IPS-18c (cell line): Measurements from ENCODE around the gene IL27RA.
"Not testable (repeated sequence)": the region's sequence is repeated elsewhere in the genome, so short reads cannot be mapped to it uniquely, and the experiment has no call there.

Experiments used
- H3K4me3 ChIP-seq: 2 replicates; pipeline ENCODE4 v1.7.0; 2013; ENCODE audit warnings: low read depth, mild to moderate bottlenecking, low read length, moderate library complexity; ENCODE audit not compliant: insufficient read depth
- H3K9me3 ChIP-seq: one replicate; pipeline ENCODE4 v1.6.1; 2013; ENCODE audit warnings: mild to moderate bottlenecking, low read length, moderate library complexity; ENCODE audit not compliant: control insufficient read depth, insufficient read depth

Gene IL27RA

GRCh38 chr19:14050512-14050911, 18.9 kb downstream of the IL27RA start:
- H3K4me3 ChIP-seq, result no peak overlapping the region
- H3K9me3 ChIP-seq, result no peaks in the 10 kb centered on the region

GRCh38 chr19:14050961-14051360, 19.4 kb downstream of the IL27RA start:
- H3K9me3 ChIP-seq, H3K4me3 ChIP-seq: not testable (repeated sequence)

DNA sequence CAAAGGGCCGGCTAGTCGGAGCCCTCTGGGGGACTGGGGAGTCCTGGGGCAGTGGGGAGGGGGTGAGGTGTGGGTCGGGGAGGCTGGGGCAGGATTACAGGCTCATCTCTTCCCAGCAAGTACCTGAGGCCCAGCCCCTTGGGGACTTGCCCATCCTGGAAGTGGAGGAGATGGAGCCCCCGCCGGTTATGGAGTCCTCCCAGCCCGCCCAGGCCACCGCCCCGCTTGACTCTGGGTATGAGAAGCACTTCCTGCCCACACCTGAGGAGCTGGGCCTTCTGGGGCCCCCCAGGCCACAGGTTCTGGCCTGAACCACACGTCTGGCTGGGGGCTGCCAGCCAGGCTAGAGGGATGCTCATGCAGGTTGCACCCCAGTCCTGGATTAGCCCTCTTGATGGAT, 20.4 kb downstream of the IL27RA start:
- H3K4me3 ChIP-seq, result no peak overlapping the region
- no peaks in the 10 kb centered on the region for H3K9me3 ChIP-seq

DNA sequence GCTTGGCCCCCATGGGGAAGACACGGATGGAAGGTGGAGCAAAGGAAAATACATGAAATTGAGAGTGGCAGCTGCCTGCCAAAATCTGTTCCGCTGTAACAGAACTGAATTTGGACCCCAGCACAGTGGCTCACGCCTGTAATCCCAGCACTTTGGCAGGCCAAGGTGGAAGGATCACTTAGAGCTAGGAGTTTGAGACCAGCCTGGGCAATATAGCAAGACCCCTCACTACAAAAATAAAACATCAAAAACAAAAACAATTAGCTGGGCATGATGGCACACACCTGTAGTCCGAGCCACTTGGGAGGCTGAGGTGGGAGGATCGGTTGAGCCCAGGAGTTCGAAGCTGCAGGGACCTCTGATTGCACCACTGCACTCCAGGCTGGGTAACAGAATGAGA, 20.9 kb downstream of the IL27RA start:
- no peak overlapping the region for H3K4me3 ChIP-seq

GRCh38 chr19:14053032-14053431, 21.5 kb downstream of the IL27RA start:
- no peak overlapping the region for H3K4me3 ChIP-seq
- H3K9me3 ChIP-seq, result no peaks in the 10 kb centered on the region

More for the DNA sequence above, 20.9 kb downstream of the IL27RA start:
- no peaks in the 10 kb centered on the region for H3K9me3 ChIP-seq

GRCh38 chr19:14053500-14053899, 21.9 kb downstream of the IL27RA start:
- H3K4me3 ChIP-seq, result no peak overlapping the region
- no peaks in the 10 kb centered on the region for H3K9me3 ChIP-seq

- H3K9me3 ChIP-seq, result no peaks in the 10 kb centered on the region
- H3K4me3 ChIP-seq, result no peak overlapping the region
Measured at GRCh38 chr19:14054099-14054498, 22.5 kb downstream of the IL27RA start.

DNA sequence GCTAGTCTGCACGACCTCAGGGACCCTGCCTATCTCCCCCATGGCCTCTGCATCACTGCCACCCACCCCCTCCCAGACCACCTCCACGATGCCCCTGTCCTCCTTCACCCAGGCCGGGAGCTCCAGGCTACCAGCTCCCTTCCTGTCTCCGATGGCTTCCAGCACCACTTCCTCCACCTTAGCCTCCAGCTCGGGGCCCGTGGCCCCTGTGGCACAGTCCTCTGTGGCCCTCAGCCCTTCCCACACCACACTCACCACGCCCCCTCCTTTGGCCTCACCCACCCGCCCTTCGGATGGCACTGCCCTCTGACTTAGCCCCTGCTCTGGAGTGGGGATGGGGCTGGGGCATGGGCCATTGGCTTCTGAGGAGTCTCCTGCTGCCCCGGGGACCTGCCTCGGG, 23.2 kb downstream of the IL27RA start:
- Histone ChIP-seq H3K9me3 (no peaks in the 10 kb centered on the region), H3K4me3 (no peak overlapping the region)

GRCh38 chr19:14055396-14055795, 23.8 kb downstream of the IL27RA start:
- H3K4me3 ChIP-seq, result no peak overlapping the region
- no peaks in the 10 kb centered on the region for H3K9me3 ChIP-seq

- Histone ChIP-seq H3K4me3 (no peak overlapping the region), H3K9me3 (no peaks in the 10 kb centered on the region)
Measured at GRCh38 chr19:14056069-14056666, 24.6 kb downstream of the IL27RA start.

DNA sequence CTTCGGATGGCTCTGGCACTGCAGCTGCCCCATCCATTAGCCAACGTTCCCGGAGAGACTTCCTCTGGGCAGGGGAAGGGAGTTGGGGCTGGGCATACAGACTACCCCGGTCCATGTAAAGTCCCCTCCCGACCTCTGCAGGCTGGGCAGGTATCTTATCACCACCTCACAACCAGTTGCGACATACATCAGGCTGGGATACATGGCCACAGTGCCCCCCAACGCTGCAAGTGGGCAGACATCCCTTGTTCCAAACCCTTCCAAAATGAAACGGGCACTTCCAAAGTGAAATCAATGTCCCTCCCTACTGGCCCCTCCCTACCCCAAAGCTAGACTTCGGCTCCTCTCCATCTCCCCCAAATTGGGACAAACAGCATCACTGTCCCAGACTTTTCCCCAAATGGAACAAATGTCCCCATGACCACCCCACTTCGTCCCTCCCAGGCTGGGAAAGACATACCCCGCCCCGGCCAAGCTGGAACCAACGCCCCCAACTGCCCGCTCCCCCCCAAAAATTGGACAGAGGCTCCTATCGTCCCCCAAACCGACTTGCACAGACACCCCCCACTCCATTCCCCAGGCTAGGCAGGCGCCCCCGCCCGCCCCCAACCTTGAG, 25.3 kb downstream of the IL27RA start:
- peak overlapping the region; percentile 53 for H3K4me3 ChIP-seq
- H3K9me3 ChIP-seq, result no peaks in the 10 kb centered on the region

GRCh38 chr19:14058182-14059092, 26.9 kb downstream of the IL27RA start:
- Histone ChIP-seq H3K4me3 (peak overlapping the region; percentile 40; the same call in 1 of the 2 replicates), H3K9me3 (no peaks in the 10 kb centered on the region)

GRCh38 chr19:14059093-14059480, 27.5 kb downstream of the IL27RA start:
- Histone ChIP-seq H3K9me3 (no peaks in the 10 kb centered on the region), H3K4me3 (no peak overlapping the region)

GRCh38 chr19:14059652-14060155, 28.1 kb downstream of the IL27RA start:
- Histone ChIP-seq H3K4me3 (no peak overlapping the region), H3K9me3 (no peaks in the 10 kb centered on the region)

- H3K9me3 ChIP-seq, result no peaks in the 10 kb centered on the region
- H3K4me3 ChIP-seq, result no peak overlapping the region
Measured at GRCh38 chr19:14061081-14061749, 29.7 kb downstream of the IL27RA start.

GRCh38 chr19:14061751-14062557, 30.4 kb downstream of the IL27RA start, which contains the start of gene PALM3:
Gene PALM3, minus strand, starts transcription at chr19:14062076. Its CDS starts 96 bp downstream, at chr19:14061980.
- H3K9me3 ChIP-seq, result no peaks in the 10 kb centered on the region
- H3K4me3 ChIP-seq, result no peak within 1 kb of the TSS

GRCh38 chr19:14062558-14062855, 30.9 kb downstream of the IL27RA start:
- no peak overlapping the region for H3K4me3 ChIP-seq
- peaks cover 2% of the 10 kb centered on the region for H3K9me3 ChIP-seq
